ENCODE data around the gene CACNB2.

- TF ChIP-seq POLR2A (IDR thresholded peaks at IDR 0.05; ENCODE audit: low read length) = no peak
- TF ChIP-seq GATA1 (IDR thresholded peaks at IDR 0.05; ENCODE audit: low read depth, low read length) = no peak
Measured at GRCh38 chr10:18195060-18195799, 55.0 kb downstream of the CACNB2 start.
